KMS-11 (cell line): ENCODE results near the gene FLAD1.

Experiments used
- H2AFZ ChIP-seq: fragments of 200-600 bp; sonication (generic); 2 replicates; pipeline ENCODE4 v1.6.1; 2016; ENCODE audit warnings: antibody characterized with exemption, mixed run types, low read depth
- H3K27ac ChIP-seq: fragments of 200-600 bp; sonication (generic); 2 replicates; pipeline ENCODE4 v1.6.1; 2016; ENCODE audit warnings: mild to moderate bottlenecking, mixed run types
- H3K27me3 ChIP-seq: fragments of 200-600 bp; sonication (generic); 2 replicates; pipeline ENCODE4 v1.6.1; 2017; ENCODE audit warnings: mild to moderate bottlenecking, low read depth, mixed run types, moderate library complexity; ENCODE audit not compliant: insufficient read depth
- H3K36me3 ChIP-seq: fragments of 200-600 bp; sonication (generic); 2 replicates; pipeline ENCODE4 v1.6.1; 2017; ENCODE audit warnings: mild to moderate bottlenecking, mixed run types; ENCODE audit not compliant: insufficient read depth
- H3K4me1 ChIP-seq: fragments of 200-600 bp; sonication (generic); 2 replicates; pipeline ENCODE4 v1.6.1; 2016; ENCODE audit warnings: mild to moderate bottlenecking, low read depth, mixed run types; ENCODE audit not compliant: poor library complexity, severe bottlenecking
- H3K4me2 ChIP-seq: fragments of 200-600 bp; sonication (generic); 2 replicates; pipeline ENCODE4 v1.7.0; 2016; ENCODE audit warnings: mild to moderate bottlenecking, mixed run types
- H3K4me3 ChIP-seq: fragments of 200-600 bp; sonication (generic); IDR thresholded peaks from 2 replicates; pipeline ENCODE4 v1.6.1; 2017; ENCODE audit warnings: low read depth, low read length, mixed read lengths; ENCODE audit not compliant: insufficient read depth
- H3K79me2 ChIP-seq: fragments of 200-600 bp; sonication (generic); 2 replicates; pipeline ENCODE4 v1.6.1; 2016; ENCODE audit warnings: low read depth, mixed run types; ENCODE audit not compliant: insufficient read depth
- H3K9ac ChIP-seq: fragments of 200-600 bp; sonication (generic); 2 replicates; pipeline ENCODE4 v1.6.1; 2016; ENCODE audit warnings: mild to moderate bottlenecking, mixed run types
- H4K20me1 ChIP-seq: fragments of 200-600 bp; sonication (generic); 2 replicates; pipeline ENCODE4 v1.6.1; 2016; ENCODE audit warnings: mild to moderate bottlenecking, mixed run types; ENCODE audit not compliant: insufficient read depth
- TF ChIP-seq, protein P1 (sequence below): fragments of 200-600 bp; sonication (generic); conservative IDR thresholded peaks from 2 replicates; pipeline ENCODE4 v1.6.1; 2017; ENCODE audit warnings: low read depth, mild to moderate bottlenecking, antibody characterized with exemption, low read length, moderate library complexity, mixed read lengths

Gene FLAD1

DNA sequence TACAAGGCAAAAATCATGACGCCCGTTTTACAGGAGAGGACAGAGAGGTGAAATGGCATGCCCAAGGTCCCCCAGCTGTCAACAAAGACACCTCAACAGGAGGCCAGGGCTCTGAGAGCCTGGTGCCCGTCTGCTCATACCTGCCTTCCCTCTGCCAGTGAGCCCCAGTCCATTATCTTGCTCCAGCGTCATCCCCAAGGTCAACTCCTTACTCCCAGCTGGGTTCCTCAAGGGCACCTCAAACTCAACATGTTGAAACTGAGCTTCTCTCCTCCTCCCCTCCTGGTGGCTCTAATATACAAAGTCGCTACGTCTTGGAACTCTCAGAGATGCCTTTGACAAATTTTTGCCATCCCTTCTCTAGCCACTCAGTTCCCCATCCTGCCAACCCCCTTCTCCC lies 30.5 kb upstream of the FLAD1 start:
- Histone ChIP-seq H3K9ac (no peak overlapping the region), H3K79me2 (peaks cover 32% of the 10 kb centered on the region), H3K4me3 (peak overlapping the region; percentile 3), H2AFZ (no peak overlapping the region), H3K4me2 (peak overlapping the region; percentile 62), H3K27ac (no peak overlapping the region; the same call in 1 of the 2 replicates), H3K27me3 (no peaks in the 10 kb centered on the region), H4K20me1 (no peaks in the 10 kb centered on the region), H3K4me1 (peaks cover 79% of the 10 kb centered on the region), H3K36me3 (no peaks in the 10 kb centered on the region)
- TF ChIP-seq, protein P1, sequence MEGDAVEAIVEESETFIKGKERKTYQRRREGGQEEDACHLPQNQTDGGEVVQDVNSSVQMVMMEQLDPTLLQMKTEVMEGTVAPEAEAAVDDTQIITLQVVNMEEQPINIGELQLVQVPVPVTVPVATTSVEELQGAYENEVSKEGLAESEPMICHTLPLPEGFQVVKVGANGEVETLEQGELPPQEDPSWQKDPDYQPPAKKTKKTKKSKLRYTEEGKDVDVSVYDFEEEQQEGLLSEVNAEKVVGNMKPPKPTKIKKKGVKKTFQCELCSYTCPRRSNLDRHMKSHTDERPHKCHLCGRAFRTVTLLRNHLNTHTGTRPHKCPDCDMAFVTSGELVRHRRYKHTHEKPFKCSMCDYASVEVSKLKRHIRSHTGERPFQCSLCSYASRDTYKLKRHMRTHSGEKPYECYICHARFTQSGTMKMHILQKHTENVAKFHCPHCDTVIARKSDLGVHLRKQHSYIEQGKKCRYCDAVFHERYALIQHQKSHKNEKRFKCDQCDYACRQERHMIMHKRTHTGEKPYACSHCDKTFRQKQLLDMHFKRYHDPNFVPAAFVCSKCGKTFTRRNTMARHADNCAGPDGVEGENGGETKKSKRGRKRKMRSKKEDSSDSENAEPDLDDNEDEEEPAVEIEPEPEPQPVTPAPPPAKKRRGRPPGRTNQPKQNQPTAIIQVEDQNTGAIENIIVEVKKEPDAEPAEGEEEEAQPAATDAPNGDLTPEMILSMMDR: no peak

- peak overlapping the region; percentile 60; the same call in 1 of the 2 replicates for H3K9ac ChIP-seq
- peaks cover 69% of the 10 kb centered on the region for H3K4me1 ChIP-seq
- H3K27me3 ChIP-seq: no peaks in the 10 kb centered on the region
- no peaks in the 10 kb centered on the region for H4K20me1 ChIP-seq
- H3K27ac ChIP-seq: peak overlapping the region; percentile 80
- H2AFZ ChIP-seq: no peak overlapping the region
- peak overlapping the region; percentile 62 for H3K4me2 ChIP-seq
- TF ChIP-seq, protein P1: no peak
- H3K36me3 ChIP-seq: no peaks in the 10 kb centered on the region
- peaks cover 32% of the 10 kb centered on the region for H3K79me2 ChIP-seq
- H3K4me3 ChIP-seq: peak overlapping the region; percentile 3
Observed at GRCh38 chr1:154953611-154954038, 29.5 kb upstream of the FLAD1 start.

GRCh38 chr1:154954541-154954940 lies 28.6 kb upstream of the FLAD1 start:
- Histone ChIP-seq H2AFZ (peak overlapping the region; percentile 9; the same call in 1 of the 2 replicates), H3K4me2 (peak overlapping the region; percentile 62), H3K27me3 (no peaks in the 10 kb centered on the region), H3K79me2 (peaks cover 37% of the 10 kb centered on the region), H4K20me1 (no peaks in the 10 kb centered on the region), H3K9ac (peak overlapping the region; percentile 60), H3K4me3 (no peak overlapping the region), H3K4me1 (peaks cover 62% of the 10 kb centered on the region), H3K36me3 (no peaks in the 10 kb centered on the region), H3K27ac (peak overlapping the region; percentile 80)
- TF ChIP-seq, protein P1: no peak

DNA sequence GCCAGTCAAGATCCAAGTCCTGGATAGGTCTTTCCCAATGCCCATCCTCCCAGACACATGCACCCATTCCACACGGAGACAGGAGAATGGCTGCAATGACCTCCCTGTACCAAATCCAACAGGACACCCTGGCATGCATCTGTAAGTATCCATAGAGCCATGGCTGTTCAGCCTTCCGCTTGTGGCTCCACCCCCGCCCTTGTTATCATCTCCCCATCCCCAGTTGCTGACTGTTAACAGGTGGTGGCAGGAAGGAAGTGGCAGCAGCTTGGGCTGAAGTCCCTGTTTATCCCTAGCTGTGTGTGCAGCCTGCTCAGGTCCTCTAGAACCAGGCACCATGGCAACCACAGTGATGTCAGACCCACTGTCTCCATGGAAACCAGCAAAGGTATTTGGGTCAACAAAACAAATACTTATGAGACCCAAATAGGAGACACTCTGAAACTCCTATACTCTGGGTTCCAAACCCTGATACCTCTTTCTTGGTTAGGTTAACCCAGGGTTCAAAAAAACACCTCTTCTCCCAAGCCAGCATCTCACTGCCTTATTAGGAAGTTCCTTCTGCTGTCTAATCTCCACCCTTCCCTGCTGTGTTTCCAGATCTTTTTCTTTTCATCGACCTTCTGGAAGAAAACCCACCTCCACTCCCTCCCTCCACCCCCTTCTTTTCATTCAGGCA lies 28.0 kb upstream of the FLAD1 start:
- H3K4me1 ChIP-seq: peaks cover 67% of the 10 kb centered on the region
- H3K27ac ChIP-seq: peak overlapping the region; percentile 80
- peak overlapping the region; percentile 62 for H3K4me2 ChIP-seq
- H3K4me3 ChIP-seq: peak overlapping the region; percentile 99
- H3K27me3 ChIP-seq: no peaks in the 10 kb centered on the region
- H4K20me1 ChIP-seq: no peaks in the 10 kb centered on the region
- TF ChIP-seq, protein P1: no peak
- H2AFZ ChIP-seq: peak overlapping the region; percentile 17; the same call in 1 of the 2 replicates
- H3K36me3 ChIP-seq: no peaks in the 10 kb centered on the region
- H3K9ac ChIP-seq: peak overlapping the region; percentile 60
- H3K79me2 ChIP-seq: peaks cover 42% of the 10 kb centered on the region
